MM.1S (cell line): ENCODE data around the gene SCGB1C2.
"Not testable (repeated sequence)": the region's sequence is repeated elsewhere in the genome, so short reads cannot be mapped to it uniquely, and the experiment has no call there.

ENCODE experiments used
- CTCF ChIP-seq: fragments of 300-600 bp; sonication (generic); IDR thresholded peaks from 2 replicates; pipeline ENCODE4 v1.5.1; 2016; ENCODE audit warnings: antibody characterized with exemption, low read length, mixed read lengths
- EZH2 ChIP-seq: fragments of 300-600 bp; sonication (generic); optimal IDR thresholded peaks from 2 replicates; pipeline ENCODE3; 2017; ENCODE audit warnings: low read depth, mild to moderate bottlenecking, antibody characterized with exemption, low read length, mixed read lengths

- TF ChIP-seq CTCF, EZH2: not testable (repeated sequence)
These were observed 3.4 kb upstream of the SCGB1C2 start for GRCh38 chr17:133932-134331.
